SK-N-SH (cell line): ENCODE results near the gene BCL7C. TPM values are rescaled to one million over a fixed set of nuclear protein-coding genes. Genes with fewer than 3 reads are reported as not detected.

Experiments used
- CTCF ChIA-PET: fragments of 300-600, 350-600 bp; formaldehyde crosslinking; extraction: SDS; loops from one replicate; lab custom pipeline; 2021; lab: Yijun Ruan, JAX
- POLR2A ChIA-PET: fragments of 350-600 bp; sonication (Branson Sonifier 250); formaldehyde crosslinking; extraction: SDS; loops from one replicate; lab custom pipeline; 2020; ENCODE audit warnings: antibody characterized with exemption, inconsistent platforms; lab: Yijun Ruan, JAX
- DNase-seq: peaks from one replicate; pipeline ENCODE4 v3.0.0; 2012
- H2AFZ ChIP-seq: fragments of 200-600 bp; sonication (generic); 2 replicates; pipeline ENCODE4 v1.8.1; 2016; ENCODE audit warnings: antibody characterized with exemption, mild to moderate bottlenecking, low read depth
- H3F3A ChIP-seq: fragments of 200-600 bp; sonication (generic); replicated peaks from 2 replicates; pipeline ENCODE3; 2016; ENCODE audit warnings: antibody characterized with exemption, mild to moderate bottlenecking; ENCODE audit not compliant: insufficient read depth
- H3K27ac ChIP-seq, 2 experiments: fragments of 200-500 bp in 1 of 2; fragments of 200-600 bp in 1 of 2; sonication (Bioruptor generic) in 1 of 2; sonication (generic), shearing (Covaris generic) in 1 of 2; 2 replicates each; pipeline versions ENCODE4 v1.5.1 to v1.6.1; 2014 to 2016; ENCODE audit warnings: low read depth in 2 of 2, inconsistent platforms in 1 of 2, low read length in 1 of 2, mild to moderate bottlenecking in 1 of 2, mixed read lengths in 1 of 2
- H3K27me3 ChIP-seq: fragments of 200-600 bp; sonication (generic), shearing (Covaris generic); 2 replicates; pipeline ENCODE4 v1.6.1; 2016; ENCODE audit warnings: mixed run types; ENCODE audit not compliant: insufficient read depth
- H3K36me3 ChIP-seq, 2 experiments: fragments of 200-500 bp in 1 of 2; fragments of 200-600 bp in 1 of 2; sonication (Bioruptor generic) in 1 of 2; sonication (generic) in 1 of 2; replicated peaks in 1 of 2; 2 replicates each; pipeline versions ENCODE3 to v1.5.1; 2014 to 2016; ENCODE audit warnings: low read length in 1 of 2, mild to moderate bottlenecking in 1 of 2; ENCODE audit not compliant: insufficient read depth in 2 of 2, control insufficient read depth in 1 of 2
- H3K4me1 ChIP-seq, 2 experiments: fragments of 200-500 bp in 1 of 2; fragments of 200-600 bp in 1 of 2; sonication (Bioruptor generic) in 1 of 2; sonication (generic), shearing (Covaris generic) in 1 of 2; 2 replicates each; pipeline versions ENCODE4 v1.5.1 to v1.6.1; 2014 to 2016; ENCODE audit warnings: low read depth in 1 of 2, low read length in 1 of 2, mixed run types in 1 of 2; ENCODE audit not compliant: insufficient read depth in 2 of 2, control insufficient read depth in 1 of 2
- H3K4me2 ChIP-seq: fragments of 200-600 bp; sonication (generic), shearing (Covaris generic); 2 replicates; pipeline ENCODE4 v1.6.1; 2017; ENCODE audit warnings: mixed run types
- H3K4me3 ChIP-seq, 2 experiments: fragments of 200-500 bp in 1 of 2; fragments of 200-600 bp in 1 of 2; sonication (Bioruptor generic) in 1 of 2; sonication (generic), shearing (Covaris generic) in 1 of 2; 2 replicates each; pipeline versions ENCODE4 v1.5.1 to v1.8.1; 2014 to 2016; ENCODE audit warnings: low read depth in 2 of 2, inconsistent platforms in 1 of 2, low read length in 1 of 2, mild to moderate bottlenecking in 1 of 2, mixed read lengths in 1 of 2, moderate library complexity in 1 of 2
- H3K79me2 ChIP-seq: fragments of 200-600 bp; sonication (generic); 2 replicates; pipeline ENCODE4 v1.8.1; 2017; ENCODE audit warnings: mild to moderate bottlenecking; ENCODE audit not compliant: insufficient read depth
- H3K9ac ChIP-seq: fragments of 200-600 bp; sonication (generic); 2 replicates; pipeline ENCODE4 v1.6.1; 2017; ENCODE audit warnings: mixed run types
- H3K9me2 ChIP-seq: fragments of 200-600 bp; sonication (generic); 2 replicates; pipeline ENCODE4 v1.6.1; 2017; ENCODE audit warnings: mixed run types
- H3K9me3 ChIP-seq: fragments of 200-600 bp; sonication (generic); 2 replicates; pipeline ENCODE4 v1.6.1; 2017; ENCODE audit warnings: mixed run types, mild to moderate bottlenecking, moderate library complexity
- H4K20me1 ChIP-seq: fragments of 200-600 bp; sonication (generic); 2 replicates; pipeline ENCODE4 v1.6.1; 2017; ENCODE audit warnings: mild to moderate bottlenecking, mixed run types; ENCODE audit not compliant: insufficient read depth
- CHD2 ChIP-seq: fragments of 150-350 bp; IDR thresholded peaks from 2 replicates; pipeline ENCODE4 v1.6.1; 2018; ENCODE audit warnings: low read length; ENCODE audit not compliant: partially characterized antibody
- ELF1 ChIP-seq: IDR thresholded peaks from 2 replicates; pipeline ENCODE4 v1.4.0; 2012
- EP300 ChIP-seq, 2 experiments: IDR thresholded peaks; 2 replicates each; pipeline versions ENCODE4 v1.4.0 to v1.6.1; 2012; ENCODE audit warnings: borderline replicate concordance in 1 of 2, low read depth in 1 of 2, low read length in 1 of 2
- FOXM1 ChIP-seq: IDR thresholded peaks from 2 replicates; pipeline ENCODE4 v1.4.0; 2012; ENCODE audit warnings: low read depth, mild to moderate bottlenecking
- GABPA ChIP-seq: IDR thresholded peaks from 2 replicates; pipeline ENCODE4 v1.4.0; 2012; ENCODE audit warnings: low read depth, mild to moderate bottlenecking
- GATA2 ChIP-seq: sonication (generic); formaldehyde crosslinking; IDR thresholded peaks from 2 replicates; pipeline ENCODE4 v1.5.0; 2020; ENCODE audit warnings: mild to moderate bottlenecking, missing genetic modification reagents
- JUND ChIP-seq: IDR thresholded peaks from 2 replicates; pipeline ENCODE4 v1.4.0; 2012
- MEF2A ChIP-seq: IDR thresholded peaks from 2 replicates; pipeline ENCODE4 v1.4.0; 2012; ENCODE audit warnings: low read depth, borderline replicate concordance
- MXI1 ChIP-seq: IDR thresholded peaks from 2 replicates; pipeline ENCODE4 v1.6.1; 2012; ENCODE audit warnings: mild to moderate bottlenecking, low read depth, low read length, improper control_type of control experiment
- NRF1 ChIP-seq: IDR thresholded peaks from 2 replicates; pipeline ENCODE4 v1.6.1; 2012; ENCODE audit warnings: low read depth, mild to moderate bottlenecking, low read length
- RCOR1 ChIP-seq: fragments of 150-350 bp; IDR thresholded peaks from 2 replicates; pipeline ENCODE4 v1.6.1; 2017; ENCODE audit warnings: antibody characterized with exemption, low read length
- SMC3 ChIP-seq: IDR thresholded peaks from 2 replicates; pipeline ENCODE4 v1.6.1; 2012; ENCODE audit warnings: low read depth, low read length, improper control_type of control experiment
- TAF1 ChIP-seq: IDR thresholded peaks from 2 replicates; pipeline ENCODE4 v1.6.1; 2012; ENCODE audit warnings: low read depth, mild to moderate bottlenecking, low read length, moderate library complexity, borderline replicate concordance
- TCF12 ChIP-seq: IDR thresholded peaks from 2 replicates; pipeline ENCODE4 v1.4.0; 2012
- TEAD4 ChIP-seq: IDR thresholded peaks from 2 replicates; pipeline ENCODE4 v1.4.0; 2012; ENCODE audit warnings: mild to moderate bottlenecking, borderline replicate concordance; ENCODE audit not compliant: insufficient read depth
- USF1 ChIP-seq: IDR thresholded peaks from 2 replicates; pipeline ENCODE4 v1.4.0; 2012; ENCODE audit warnings: low read depth, borderline replicate concordance
- WGBS: methylation state at CpG from one replicate; pipeline ENCODE4 v1.1.6; 2017; ENCODE audit warnings: low lambda C conversion rate; 5-methylcytosine and 5-hydroxymethylcytosine counted together
- polyA plus RNA-seq, 3 experiments: library from polyadenylated mRNA; depleted of rRNA; stranded (reverse); fragments of >200 nt; gene quantifications; 2 replicates each; pipeline ENCODE4 v1.2.3, GENCODE V29; 2012
- TF ChIP-seq, protein P1 (sequence below): fragments of 150-350 bp; IDR thresholded peaks from 2 replicates; pipeline ENCODE4 v1.6.1; 2017; ENCODE audit warnings: antibody characterized with exemption, low read length, low read depth, borderline replicate concordance
- TF ChIP-seq, protein P2 (sequence below): IDR thresholded peaks from 2 replicates; pipeline ENCODE4; 2012
- TF ChIP-seq, protein P3 (sequence below): IDR thresholded peaks from 2 replicates; pipeline ENCODE4 v1.4.0; 2012; ENCODE audit warnings: low read depth

BCL7C gene
- polyA plus RNA-seq, 1 of the 3 experiments (the other 2 are of a cell fraction), result 56.3 TPM

GRCh38 chr16:30910427-30911029 lies 16.7 kb upstream of the BCL7C start:
- H4K20me1 ChIP-seq, result no peaks in the 10 kb centered on the region
- H3K79me2 ChIP-seq, result no peaks in the 10 kb centered on the region
- H3K9ac ChIP-seq, result no peak overlapping the region
- CTCF ChIA-PET, result interaction anchor here (0.9 kb wide), 1 partner anchor 9 kb away, joined by 3 read pairs; no protein-coding TSS in a partner anchor
- H2AFZ ChIP-seq, result no peak overlapping the region
- H3F3A ChIP-seq, result peaks cover 4% of the 10 kb centered on the region
- H3K4me1 ChIP-seq, result no peaks in the 10 kb centered on the region
- DNase-seq, result no peak
- no peaks in the 10 kb centered on the region for H3K27me3 ChIP-seq
- no peaks in the 10 kb centered on the region for H3K36me3 ChIP-seq
- no peak for TF ChIP-seq TCF12
- TF ChIP-seq ELF1, result no peak
- TF ChIP-seq, protein P1, sequence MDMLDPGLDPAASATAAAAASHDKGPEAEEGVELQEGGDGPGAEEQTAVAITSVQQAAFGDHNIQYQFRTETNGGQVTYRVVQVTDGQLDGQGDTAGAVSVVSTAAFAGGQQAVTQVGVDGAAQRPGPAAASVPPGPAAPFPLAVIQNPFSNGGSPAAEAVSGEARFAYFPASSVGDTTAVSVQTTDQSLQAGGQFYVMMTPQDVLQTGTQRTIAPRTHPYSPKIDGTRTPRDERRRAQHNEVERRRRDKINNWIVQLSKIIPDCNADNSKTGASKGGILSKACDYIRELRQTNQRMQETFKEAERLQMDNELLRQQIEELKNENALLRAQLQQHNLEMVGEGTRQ, result no peak
- TF ChIP-seq SMC3, result no peak
- TF ChIP-seq, protein P2, sequence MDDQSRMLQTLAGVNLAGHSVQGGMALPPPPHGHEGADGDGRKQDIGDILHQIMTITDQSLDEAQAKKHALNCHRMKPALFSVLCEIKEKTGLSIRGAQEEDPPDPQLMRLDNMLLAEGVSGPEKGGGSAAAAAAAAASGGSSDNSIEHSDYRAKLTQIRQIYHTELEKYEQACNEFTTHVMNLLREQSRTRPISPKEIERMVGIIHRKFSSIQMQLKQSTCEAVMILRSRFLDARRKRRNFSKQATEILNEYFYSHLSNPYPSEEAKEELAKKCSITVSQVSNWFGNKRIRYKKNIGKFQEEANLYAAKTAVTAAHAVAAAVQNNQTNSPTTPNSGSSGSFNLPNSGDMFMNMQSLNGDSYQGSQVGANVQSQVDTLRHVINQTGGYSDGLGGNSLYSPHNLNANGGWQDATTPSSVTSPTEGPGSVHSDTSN, result no peak
- TF ChIP-seq EP300 (IDR thresholded peaks at IDR 0.05; ENCODE audit: borderline replicate concordance in 1 of 2, low read depth in 1 of 2, low read length in 1 of 2), result no peak
- TF ChIP-seq TEAD4, result no peak
- TF ChIP-seq GATA2 (CRISPR knock-in tag), result no peak
- TF ChIP-seq, all 33 proteins: peak for 0
- Histone ChIP-seq H3K9me3 (no peaks in the 10 kb centered on the region), H3K4me2 (no peak overlapping the region), H3K27ac (no peak overlapping the region), H3K9me2 (no peaks in the 10 kb centered on the region), H3K4me3 (no peak overlapping the region)
- POLR2A ChIA-PET, result no interaction called here
- 80% methylated on average over 16 of the region's 18 CpGs for WGBS

DNA sequence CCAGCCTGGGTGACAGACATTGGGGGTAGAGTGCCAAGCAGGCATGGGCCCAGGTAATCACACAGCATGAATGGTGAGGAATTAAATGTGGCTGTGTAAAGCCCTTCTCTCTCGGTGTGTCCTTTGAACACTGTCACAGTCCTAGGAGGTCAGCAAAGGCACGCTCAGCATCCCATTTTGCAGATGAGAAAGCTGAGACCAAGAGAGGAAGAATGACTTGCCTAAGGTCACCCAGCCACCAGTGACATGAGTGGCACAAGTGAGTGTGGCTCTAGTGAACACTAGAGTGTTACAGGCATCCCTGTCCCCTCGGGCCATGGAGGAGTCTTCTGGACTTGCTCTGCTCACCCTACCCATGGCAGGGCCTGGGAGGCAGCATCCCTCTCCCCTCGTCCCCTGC lies 13.2 kb upstream of the BCL7C start:
- H3K36me3 ChIP-seq, result no peaks in the 10 kb centered on the region
- H3K4me1 ChIP-seq, result peaks cover 5 to 11% of the 10 kb centered on the region in 2 experiments; a peak in 2 of 4 replicates
- H3K9ac ChIP-seq, result no peak overlapping the region
- 79% methylated on average over 4 of the region's 4 CpGs for WGBS
- H3K4me2 ChIP-seq, result no peak overlapping the region
- no peaks in the 10 kb centered on the region for H3K27me3 ChIP-seq
- H3K9me2 ChIP-seq, result no peaks in the 10 kb centered on the region
- H2AFZ ChIP-seq, result no peak overlapping the region
- no peaks in the 10 kb centered on the region for H4K20me1 ChIP-seq
- CTCF ChIA-PET, result interaction anchor here (0.8 kb wide), 1 partner anchor 38 kb away, joined by 3 read pairs; no protein-coding TSS in a partner anchor
- H3K79me2 ChIP-seq, result no peaks in the 10 kb centered on the region
- no peak for DNase-seq
- TF ChIP-seq, protein P1, result no peak
- TF ChIP-seq TEAD4 (no peak), GABPA (no peak), MEF2A (no peak), CHD2 (no peak), TAF1 (no peak), MXI1 (no peak), NRF1 (no peak), JUND (no peak), RCOR1 (no peak), EP300 (IDR thresholded peaks at IDR 0.05; ENCODE audit: borderline replicate concordance in 1 of 2, low read depth in 1 of 2, low read length in 1 of 2) (no peak), SMC3 (no peak), USF1 (no peak), TCF12 (no peak), FOXM1 (no peak)
- TF ChIP-seq, protein P3, sequence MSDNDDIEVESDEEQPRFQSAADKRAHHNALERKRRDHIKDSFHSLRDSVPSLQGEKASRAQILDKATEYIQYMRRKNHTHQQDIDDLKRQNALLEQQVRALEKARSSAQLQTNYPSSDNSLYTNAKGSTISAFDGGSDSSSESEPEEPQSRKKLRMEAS, result no peak
- peaks cover 13% of the 10 kb centered on the region for H3F3A ChIP-seq
- no peaks in the 10 kb centered on the region for H3K9me3 ChIP-seq
- H3K4me3 ChIP-seq, result no peak overlapping the region
- no peak overlapping the region for H3K27ac ChIP-seq
- POLR2A ChIA-PET, result no interaction called here
